A549 (cell line): ENCODE data around the gene BANP.

Experiments
- CBX2 ChIP-seq: fragments of 200-600 bp; sonication (generic); IDR thresholded peaks from 2 replicates; pipeline ENCODE4 v1.6.1; 2016; ENCODE audit warnings: low read depth, mild to moderate bottlenecking, borderline replicate concordance
- CHD2 ChIP-seq: fragments of 150-350 bp; IDR thresholded peaks from 2 replicates; pipeline ENCODE4 v1.6.1; 2014; ENCODE audit warnings: low read length; ENCODE audit not compliant: partially characterized antibody
- CTCF ChIP-seq: fragments of >200 bp; sonication (Bioruptor Twin); formaldehyde crosslinking; IDR thresholded peaks from 3 replicates; pipeline ENCODE4 v1.5.1; 2016
- EP300 ChIP-seq, 2 experiments: fragments of >200 bp; sonication (Bioruptor Twin); formaldehyde crosslinking; IDR thresholded peaks; 2 replicates in 1 of 2; 3 replicates in 1 of 2; pipeline ENCODE4 v1.6.1; 2016 to 2017
- FOSL2 ChIP-seq, 2 experiments: fragments of 450-650 bp in 1 of 2; fragments of >200 bp in 1 of 2; sonication (Bioruptor Twin) in 1 of 2; formaldehyde crosslinking; IDR thresholded peaks; 2 replicates each; pipeline versions ENCODE4 v1.5.0 to v1.6.1; 2016 to 2020; ENCODE audit warnings: mild to moderate bottlenecking in 1 of 2, moderate library complexity in 1 of 2
- MAX ChIP-seq: IDR thresholded peaks from 2 replicates; pipeline ENCODE4 v1.6.1; 2012
- POLR2A ChIP-seq: IDR thresholded peaks from 2 replicates; pipeline ENCODE4 v1.6.1; 2012; ENCODE audit warnings: mild to moderate bottlenecking, low read length
- USF2 ChIP-seq: fragments of 450-650 bp; IDR thresholded peaks from 2 replicates; pipeline ENCODE4 v1.6.1; 2014; ENCODE audit warnings: antibody characterized with exemption

GRCh38 chr16:88026964-88027938, 76.0 kb downstream of the BANP start:
- TF ChIP-seq CHD2 (no peak), CTCF (no peak), EP300 (IDR thresholded peaks at IDR 0.05) (no peak), FOSL2 (IDR thresholded peaks at IDR 0.05) (no peak), FOSL2 (CRISPR knock-in tag; IDR thresholded peaks at IDR 0.05) (no peak), CBX2 (no peak), POLR2A (no peak), MAX (no peak), USF2 (no peak)
